HUES64 (cell line): Measurements from ENCODE around the gene RHOC. TPM values are rescaled to one million over a fixed set of nuclear protein-coding genes. Genes with fewer than 3 reads are reported as not detected.
A peak's percentile ranks its signal among the peaks of the same experiment; 100 is the strongest.
"Not testable (repeated sequence)": the region's sequence is repeated elsewhere in the genome, so short reads cannot be mapped to it uniquely, and the experiment has no call there.

Experiments used
- H3K27ac ChIP-seq: 2 replicates; pipeline ENCODE4 v1.7.0; 2013; ENCODE audit warnings: low read depth, low read length, inconsistent platforms
- H3K27me3 ChIP-seq: 2 replicates; pipeline ENCODE4 v1.6.1; 2013; ENCODE audit warnings: mild to moderate bottlenecking, low read length; ENCODE audit not compliant: insufficient read depth
- H3K36me3 ChIP-seq: 2 replicates; pipeline ENCODE4 v1.6.1; 2013; ENCODE audit warnings: mild to moderate bottlenecking, low read length; ENCODE audit not compliant: insufficient read depth
- H3K4me1 ChIP-seq: 2 replicates; pipeline ENCODE4 v1.6.1; 2013; ENCODE audit warnings: mild to moderate bottlenecking, low read length, moderate library complexity; ENCODE audit not compliant: insufficient read depth
- H3K4me3 ChIP-seq: 2 replicates; pipeline ENCODE4 v1.5.1; 2013; ENCODE audit warnings: mild to moderate bottlenecking, low read length, moderate library complexity
- H3K9ac ChIP-seq: 2 replicates; pipeline ENCODE4 v1.6.1; 2013; ENCODE audit warnings: mild to moderate bottlenecking, low read depth, low read length
- H3K9me3 ChIP-seq: 2 replicates; pipeline ENCODE4 v1.6.1; 2013; ENCODE audit warnings: low read depth, low read length; ENCODE audit not compliant: insufficient read depth
- WGBS: fragments of 150-250, 120-280 bp; methylation state at CpG from one replicate; pipeline ENCODE4 v1.1.7; 2013; ENCODE audit warnings: missing lambda C conversion rate; 5-methylcytosine and 5-hydroxymethylcytosine counted together
- polyA plus RNA-seq, 2 experiments: library from polyadenylated mRNA; stranded (reverse); fragments of 50-300 nt; gene quantifications; one replicate each; pipeline ENCODE4 v1.2.3, GENCODE V29; 2013

Gene RHOC
- 66.7 TPM for polyA plus RNA-seq (2013, experiment 1 of 2)
- 75.3 TPM for polyA plus RNA-seq (2013, experiment 2 of 2)

GRCh38 chr1:112706505-112707220, at the start of gene RHOC:
RHOC (minus strand) TSS chr1:112707127; CDS start chr1:112703799, 3,328 bp downstream.
- peak within 1 kb of the TSS; percentile 59 for H3K9ac ChIP-seq
- peaks cover 11% of the 10 kb centered on the region; the same call in 1 of the 2 replicates for H3K36me3 ChIP-seq
- WGBS = under 1% methylated on average over 61 of the region's 61 CpGs
- H3K27me3 ChIP-seq = peaks cover 12% of the 10 kb centered on the region
- H3K9me3 ChIP-seq = no peaks in the 10 kb centered on the region
- H3K27ac ChIP-seq = peak within 1 kb of the TSS; percentile 51
- H3K4me1 ChIP-seq = peaks cover 29% of the 10 kb centered on the region
- H3K4me3 ChIP-seq = peak within 1 kb of the TSS; percentile 76

- no peaks in the 10 kb centered on the region for H3K36me3 ChIP-seq
- H3K27me3 ChIP-seq = no peaks in the 10 kb centered on the region
- no peaks in the 10 kb centered on the region for H3K4me1 ChIP-seq
- WGBS = 0% methylated on average over 1 of the region's 1 CpG
- H3K27ac ChIP-seq = no peak overlapping the region
- no peak overlapping the region for H3K9ac ChIP-seq
- no peaks in the 10 kb centered on the region for H3K9me3 ChIP-seq
- H3K4me3 ChIP-seq = no peak overlapping the region
Measured at GRCh38 chr1:112754116-112754628, 47.2 kb upstream of the RHOC start.

GRCh38 chr1:112748396-112748795, 41.5 kb upstream of the RHOC start:
- no peak overlapping the region for H3K27ac ChIP-seq
- no peaks in the 10 kb centered on the region for H3K36me3 ChIP-seq
- H3K9ac ChIP-seq = no peak overlapping the region
- no peaks in the 10 kb centered on the region for H3K4me1 ChIP-seq
- H3K9me3 ChIP-seq = no peaks in the 10 kb centered on the region
- 94% methylated on average over 12 of the region's 12 CpGs for WGBS
- H3K27me3 ChIP-seq = peaks cover 23% of the 10 kb centered on the region
- no peak overlapping the region for H3K4me3 ChIP-seq

GRCh38 chr1:112744009-112744578, 37.2 kb upstream of the RHOC start:
- H3K9ac ChIP-seq = peak overlapping the region; percentile 52
- WGBS = 22% methylated on average over 58 of the region's 58 CpGs
- H3K4me3 ChIP-seq = peak overlapping the region; percentile 57
- no peaks in the 10 kb centered on the region for H3K9me3 ChIP-seq
- H3K36me3 ChIP-seq = no peaks in the 10 kb centered on the region
- H3K4me1 ChIP-seq = no peaks in the 10 kb centered on the region
- H3K27me3 ChIP-seq = peaks cover 36% of the 10 kb centered on the region
- no peak overlapping the region for H3K27ac ChIP-seq

- no peaks in the 10 kb centered on the region for H3K9me3 ChIP-seq
- H3K27me3 ChIP-seq = peaks cover 36% of the 10 kb centered on the region
- WGBS = 57% methylated on average over 53 of the region's 54 CpGs
- H3K9ac ChIP-seq = peak overlapping the region; percentile 52
- H3K36me3 ChIP-seq = no peaks in the 10 kb centered on the region
- no peak overlapping the region for H3K27ac ChIP-seq
- H3K4me3 ChIP-seq = peak overlapping the region; percentile 57
- no peaks in the 10 kb centered on the region for H3K4me1 ChIP-seq
Measured at GRCh38 chr1:112743174-112744008, 36.5 kb upstream of the RHOC start.

GRCh38 chr1:112737573-112737972, 30.6 kb upstream of the RHOC start:
- H3K9ac ChIP-seq = no peak overlapping the region
- no peaks in the 10 kb centered on the region for H3K4me1 ChIP-seq
- H3K4me3 ChIP-seq = no peak overlapping the region
- 76% methylated on average over 3 of the region's 3 CpGs for WGBS
- H3K9me3 ChIP-seq = no peaks in the 10 kb centered on the region
- H3K36me3 ChIP-seq = no peaks in the 10 kb centered on the region
- H3K27me3 ChIP-seq = peaks cover 6% of the 10 kb centered on the region; the same call in 1 of the 2 replicates
- no peak overlapping the region for H3K27ac ChIP-seq

GRCh38 chr1:112735752-112736151, 28.8 kb upstream of the RHOC start:
- WGBS = 83% methylated on average over 1 of the region's 1 CpG
- H3K27ac ChIP-seq = no peak overlapping the region
- H3K4me3 ChIP-seq = no peak overlapping the region
- no peaks in the 10 kb centered on the region for H3K36me3 ChIP-seq
- no peak overlapping the region for H3K9ac ChIP-seq
- no peaks in the 10 kb centered on the region for H3K9me3 ChIP-seq
- H3K27me3 ChIP-seq = no peaks in the 10 kb centered on the region
- H3K4me1 ChIP-seq = no peaks in the 10 kb centered on the region

GRCh38 chr1:112731451-112731850, 24.5 kb upstream of the RHOC start:
- Histone ChIP-seq H3K9ac (no peak overlapping the region), H3K9me3 (no peaks in the 10 kb centered on the region), H3K4me3 (no peak overlapping the region), H3K4me1 (peaks cover 5% of the 10 kb centered on the region; the same call in 1 of the 2 replicates), H3K27ac (no peak overlapping the region), H3K36me3 (no peaks in the 10 kb centered on the region), H3K27me3 (peaks cover 6% of the 10 kb centered on the region; the same call in 1 of the 2 replicates)
- WGBS = 92% methylated on average over 1 of the region's 1 CpG

- 91% methylated on average over 1 of the region's 1 CpG for WGBS
Measured at GRCh38 chr1:112729909-112730308, 23.0 kb upstream of the RHOC start.

GRCh38 chr1:112729011-112729410, 22.1 kb upstream of the RHOC start:
- not testable (repeated sequence) for H3K36me3 ChIP-seq, H3K4me1 ChIP-seq, H3K9me3 ChIP-seq, H3K27me3 ChIP-seq, H3K27ac ChIP-seq, H3K9ac ChIP-seq, H3K4me3 ChIP-seq
- WGBS = 54% methylated on average over 1 of the region's 3 CpGs

More at GRCh38 chr1:112729909-112730308, 23.0 kb upstream of the RHOC start:
- Histone ChIP-seq H3K9ac (no peak overlapping the region), H3K27me3 (peaks cover 6% of the 10 kb centered on the region; the same call in 1 of the 2 replicates), H3K9me3 (no peaks in the 10 kb centered on the region), H3K36me3 (no peaks in the 10 kb centered on the region), H3K27ac (no peak overlapping the region), H3K4me3 (no peak overlapping the region), H3K4me1 (peaks cover 5% of the 10 kb centered on the region; the same call in 1 of the 2 replicates)
